SK-N-SH (cell line): Measurements from ENCODE around the gene PARD3. TPM values are rescaled to one million over a fixed set of nuclear protein-coding genes. Genes with fewer than 3 reads are reported as not detected.

Experiments
- CTCF ChIA-PET: fragments of 300-600, 350-600 bp; formaldehyde crosslinking; extraction: SDS; loops from one replicate; lab custom pipeline; 2021; lab: Yijun Ruan, JAX
- POLR2A ChIA-PET: fragments of 350-600 bp; sonication (Branson Sonifier 250); formaldehyde crosslinking; extraction: SDS; loops from one replicate; lab custom pipeline; 2020; ENCODE audit warnings: antibody characterized with exemption, inconsistent platforms; lab: Yijun Ruan, JAX
- DNase-seq: peaks from one replicate; pipeline ENCODE4 v3.0.0; 2012
- H2AFZ ChIP-seq: fragments of 200-600 bp; sonication (generic); 2 replicates; pipeline ENCODE4 v1.8.1; 2016; ENCODE audit warnings: antibody characterized with exemption, mild to moderate bottlenecking, low read depth
- H3F3A ChIP-seq: fragments of 200-600 bp; sonication (generic); replicated peaks from 2 replicates; pipeline ENCODE3; 2016; ENCODE audit warnings: antibody characterized with exemption, mild to moderate bottlenecking; ENCODE audit not compliant: insufficient read depth
- H3K27ac ChIP-seq, 2 experiments: fragments of 200-500 bp in 1 of 2; fragments of 200-600 bp in 1 of 2; sonication (Bioruptor generic) in 1 of 2; sonication (generic), shearing (Covaris generic) in 1 of 2; 2 replicates each; pipeline versions ENCODE4 v1.5.1 to v1.6.1; 2014 to 2016; ENCODE audit warnings: low read depth in 2 of 2, inconsistent platforms in 1 of 2, low read length in 1 of 2, mild to moderate bottlenecking in 1 of 2, mixed read lengths in 1 of 2
- H3K27me3 ChIP-seq: fragments of 200-600 bp; sonication (generic), shearing (Covaris generic); 2 replicates; pipeline ENCODE4 v1.6.1; 2016; ENCODE audit warnings: mixed run types; ENCODE audit not compliant: insufficient read depth
- H3K36me3 ChIP-seq, 2 experiments: fragments of 200-500 bp in 1 of 2; fragments of 200-600 bp in 1 of 2; sonication (Bioruptor generic) in 1 of 2; sonication (generic) in 1 of 2; replicated peaks in 1 of 2; 2 replicates each; pipeline versions ENCODE3 to v1.5.1; 2014 to 2016; ENCODE audit warnings: low read length in 1 of 2, mild to moderate bottlenecking in 1 of 2; ENCODE audit not compliant: insufficient read depth in 2 of 2, control insufficient read depth in 1 of 2
- H3K4me1 ChIP-seq, 2 experiments: fragments of 200-500 bp in 1 of 2; fragments of 200-600 bp in 1 of 2; sonication (Bioruptor generic) in 1 of 2; sonication (generic), shearing (Covaris generic) in 1 of 2; 2 replicates each; pipeline versions ENCODE4 v1.5.1 to v1.6.1; 2014 to 2016; ENCODE audit warnings: low read depth in 1 of 2, low read length in 1 of 2, mixed run types in 1 of 2; ENCODE audit not compliant: insufficient read depth in 2 of 2, control insufficient read depth in 1 of 2
- H3K4me2 ChIP-seq: fragments of 200-600 bp; sonication (generic), shearing (Covaris generic); 2 replicates; pipeline ENCODE4 v1.6.1; 2017; ENCODE audit warnings: mixed run types
- H3K4me3 ChIP-seq, 2 experiments: fragments of 200-500 bp in 1 of 2; fragments of 200-600 bp in 1 of 2; sonication (Bioruptor generic) in 1 of 2; sonication (generic), shearing (Covaris generic) in 1 of 2; 2 replicates each; pipeline versions ENCODE4 v1.5.1 to v1.8.1; 2014 to 2016; ENCODE audit warnings: low read depth in 2 of 2, inconsistent platforms in 1 of 2, low read length in 1 of 2, mild to moderate bottlenecking in 1 of 2, mixed read lengths in 1 of 2, moderate library complexity in 1 of 2
- H3K79me2 ChIP-seq: fragments of 200-600 bp; sonication (generic); 2 replicates; pipeline ENCODE4 v1.8.1; 2017; ENCODE audit warnings: mild to moderate bottlenecking; ENCODE audit not compliant: insufficient read depth
- H3K9ac ChIP-seq: fragments of 200-600 bp; sonication (generic); 2 replicates; pipeline ENCODE4 v1.6.1; 2017; ENCODE audit warnings: mixed run types
- H3K9me2 ChIP-seq: fragments of 200-600 bp; sonication (generic); 2 replicates; pipeline ENCODE4 v1.6.1; 2017; ENCODE audit warnings: mixed run types
- H3K9me3 ChIP-seq: fragments of 200-600 bp; sonication (generic); 2 replicates; pipeline ENCODE4 v1.6.1; 2017; ENCODE audit warnings: mixed run types, mild to moderate bottlenecking, moderate library complexity
- H4K20me1 ChIP-seq: fragments of 200-600 bp; sonication (generic); 2 replicates; pipeline ENCODE4 v1.6.1; 2017; ENCODE audit warnings: mild to moderate bottlenecking, mixed run types; ENCODE audit not compliant: insufficient read depth
- CHD2 ChIP-seq: fragments of 150-350 bp; IDR thresholded peaks from 2 replicates; pipeline ENCODE4 v1.6.1; 2018; ENCODE audit warnings: low read length; ENCODE audit not compliant: partially characterized antibody
- ELF1 ChIP-seq: IDR thresholded peaks from 2 replicates; pipeline ENCODE4 v1.4.0; 2012
- FOSL2 ChIP-seq: IDR thresholded peaks from 2 replicates; pipeline ENCODE4 v1.4.0; 2012; ENCODE audit warnings: low read depth, mild to moderate bottlenecking, moderate library complexity, borderline replicate concordance
- GABPA ChIP-seq: IDR thresholded peaks from 2 replicates; pipeline ENCODE4 v1.4.0; 2012; ENCODE audit warnings: low read depth, mild to moderate bottlenecking
- JUND ChIP-seq: IDR thresholded peaks from 2 replicates; pipeline ENCODE4 v1.4.0; 2012
- MEF2A ChIP-seq: IDR thresholded peaks from 2 replicates; pipeline ENCODE4 v1.4.0; 2012; ENCODE audit warnings: low read depth, borderline replicate concordance
- MXI1 ChIP-seq: IDR thresholded peaks from 2 replicates; pipeline ENCODE4 v1.6.1; 2012; ENCODE audit warnings: mild to moderate bottlenecking, low read depth, low read length, improper control_type of control experiment
- NRF1 ChIP-seq: IDR thresholded peaks from 2 replicates; pipeline ENCODE4 v1.6.1; 2012; ENCODE audit warnings: low read depth, mild to moderate bottlenecking, low read length
- POLR2AphosphoS5 ChIP-seq: IDR thresholded peaks from 2 replicates; pipeline ENCODE4 v1.6.1; 2012; ENCODE audit warnings: low read depth, low read length
- RAD21 ChIP-seq: IDR thresholded peaks from 2 replicates; pipeline ENCODE4 v1.6.1; 2012; ENCODE audit warnings: mild to moderate bottlenecking, low read length
- RCOR1 ChIP-seq: fragments of 150-350 bp; IDR thresholded peaks from 2 replicates; pipeline ENCODE4 v1.6.1; 2017; ENCODE audit warnings: antibody characterized with exemption, low read length
- SIN3A ChIP-seq: IDR thresholded peaks from 2 replicates; pipeline ENCODE4 v1.6.1; 2012; ENCODE audit warnings: low read depth, mild to moderate bottlenecking, low read length, moderate library complexity, borderline replicate concordance
- SMC3 ChIP-seq: IDR thresholded peaks from 2 replicates; pipeline ENCODE4 v1.6.1; 2012; ENCODE audit warnings: low read depth, low read length, improper control_type of control experiment
- TCF12 ChIP-seq: IDR thresholded peaks from 2 replicates; pipeline ENCODE4 v1.4.0; 2012
- WGBS: methylation state at CpG from one replicate; pipeline ENCODE4 v1.1.6; 2017; ENCODE audit warnings: low lambda C conversion rate; 5-methylcytosine and 5-hydroxymethylcytosine counted together
- polyA plus RNA-seq, 3 experiments: library from polyadenylated mRNA; depleted of rRNA; stranded (reverse); fragments of >200 nt; gene quantifications; 2 replicates each; pipeline ENCODE4 v1.2.3, GENCODE V29; 2012
- TF ChIP-seq, protein P1 (sequence below): IDR thresholded peaks from 2 replicates; pipeline ENCODE4 v1.6.1; 2012; ENCODE audit warnings: mild to moderate bottlenecking, low read depth, low read length, moderate library complexity
- TF ChIP-seq, protein P2 (sequence below): IDR thresholded peaks from 2 replicates; pipeline ENCODE4; 2012
- TF ChIP-seq, protein P3 (sequence below): fragments of 150-350 bp; IDR thresholded peaks from 2 replicates; pipeline ENCODE4 v1.6.1; 2017; ENCODE audit warnings: antibody characterized with exemption, low read length, low read depth, borderline replicate concordance
- TF ChIP-seq, protein P4 (sequence below): IDR thresholded peaks from 2 replicates; pipeline ENCODE4 v1.4.0; 2012; ENCODE audit warnings: low read depth, borderline replicate concordance
- TF ChIP-seq, protein P5 (sequence below): fragments of 150-350 bp; IDR thresholded peaks from 2 replicates; pipeline ENCODE4 v1.6.1; 2016; ENCODE audit warnings: mild to moderate bottlenecking, low read depth, low read length
- TF ChIP-seq, protein P6 (sequence below): IDR thresholded peaks from 2 replicates; pipeline ENCODE4 v1.4.0; 2012; ENCODE audit warnings: low read depth, borderline replicate concordance

Gene PARD3
- polyA plus RNA-seq, 1 of the 3 experiments (the other 2 are of a cell fraction) = 29.4 TPM

DNA sequence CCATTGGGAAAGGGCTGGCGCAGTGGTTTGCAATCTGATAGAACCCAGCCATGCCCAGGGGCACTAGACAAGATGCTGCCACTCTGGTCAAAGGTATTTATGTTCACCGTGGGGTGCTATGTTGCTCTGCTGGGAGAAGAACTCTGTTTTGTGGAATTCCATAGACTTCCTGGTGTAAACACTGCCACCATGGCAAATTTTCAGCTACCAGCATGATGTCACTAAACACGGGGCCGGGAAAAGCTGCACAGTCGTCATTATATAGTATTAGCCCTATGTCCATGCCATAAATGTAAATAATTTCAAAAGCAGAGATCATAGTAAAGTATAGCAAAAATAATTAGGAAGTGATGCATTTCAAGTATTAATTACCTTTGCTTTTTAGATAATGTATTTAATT lies 500.6 kb downstream of the PARD3 start:
- POLR2A ChIA-PET = no interaction called here
- 92% methylated on average over 5 of the region's 5 CpGs for WGBS
- DNase-seq = no peak

DNA sequence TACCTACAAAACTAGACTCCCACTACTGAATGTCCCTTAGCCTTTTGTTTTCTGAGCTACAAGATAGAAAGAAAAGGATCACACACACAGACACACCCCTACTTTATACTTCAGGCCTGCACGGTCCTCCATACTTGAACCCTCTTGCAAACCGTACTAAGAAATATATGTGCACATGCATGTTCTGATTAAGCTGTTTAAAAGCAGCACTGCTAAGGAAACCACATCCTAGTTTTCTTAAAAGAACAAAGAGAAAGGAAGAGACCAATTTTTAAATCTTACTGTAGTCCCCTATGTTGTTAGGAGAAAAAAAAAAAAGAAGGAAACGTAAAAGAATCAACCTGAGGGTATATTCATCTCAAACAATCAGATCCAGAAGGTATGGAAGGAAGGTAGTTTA lies 501.2 kb downstream of the PARD3 start:
- Histone ChIP-seq H3K27ac (no peak overlapping the region), H2AFZ (no peak overlapping the region), H3K4me3 (no peak overlapping the region), H3K4me2 (no peak overlapping the region), H3K27me3 (no peaks in the 10 kb centered on the region), H3F3A (no peaks in the 10 kb centered on the region), H3K9me3 (no peaks in the 10 kb centered on the region), H3K36me3 (peaks cover 7 to 20% of the 10 kb centered on the region in 2 experiments), H3K79me2 (no peaks in the 10 kb centered on the region), H3K4me1 (peaks cover 0 to 7% of the 10 kb centered on the region in 2 experiments; a peak in 3 of 4 replicates), H3K9ac (no peak overlapping the region), H4K20me1 (no peaks in the 10 kb centered on the region), H3K9me2 (no peaks in the 10 kb centered on the region)
- ChIA-PET POLR2A (no interaction called here), CTCF (interaction anchor here (0.6 to 1.9 kb wide), 2 partner anchors 96 to 324 kb away, joined by 3 to 7 read pairs; no protein-coding TSS in a partner anchor)
- 82% methylated on average over 3 of the region's 3 CpGs for WGBS
- no peak for DNase-seq
- TF ChIP-seq SIN3A = no peak
- TF ChIP-seq TCF12 = no peak
- TF ChIP-seq, protein P1, sequence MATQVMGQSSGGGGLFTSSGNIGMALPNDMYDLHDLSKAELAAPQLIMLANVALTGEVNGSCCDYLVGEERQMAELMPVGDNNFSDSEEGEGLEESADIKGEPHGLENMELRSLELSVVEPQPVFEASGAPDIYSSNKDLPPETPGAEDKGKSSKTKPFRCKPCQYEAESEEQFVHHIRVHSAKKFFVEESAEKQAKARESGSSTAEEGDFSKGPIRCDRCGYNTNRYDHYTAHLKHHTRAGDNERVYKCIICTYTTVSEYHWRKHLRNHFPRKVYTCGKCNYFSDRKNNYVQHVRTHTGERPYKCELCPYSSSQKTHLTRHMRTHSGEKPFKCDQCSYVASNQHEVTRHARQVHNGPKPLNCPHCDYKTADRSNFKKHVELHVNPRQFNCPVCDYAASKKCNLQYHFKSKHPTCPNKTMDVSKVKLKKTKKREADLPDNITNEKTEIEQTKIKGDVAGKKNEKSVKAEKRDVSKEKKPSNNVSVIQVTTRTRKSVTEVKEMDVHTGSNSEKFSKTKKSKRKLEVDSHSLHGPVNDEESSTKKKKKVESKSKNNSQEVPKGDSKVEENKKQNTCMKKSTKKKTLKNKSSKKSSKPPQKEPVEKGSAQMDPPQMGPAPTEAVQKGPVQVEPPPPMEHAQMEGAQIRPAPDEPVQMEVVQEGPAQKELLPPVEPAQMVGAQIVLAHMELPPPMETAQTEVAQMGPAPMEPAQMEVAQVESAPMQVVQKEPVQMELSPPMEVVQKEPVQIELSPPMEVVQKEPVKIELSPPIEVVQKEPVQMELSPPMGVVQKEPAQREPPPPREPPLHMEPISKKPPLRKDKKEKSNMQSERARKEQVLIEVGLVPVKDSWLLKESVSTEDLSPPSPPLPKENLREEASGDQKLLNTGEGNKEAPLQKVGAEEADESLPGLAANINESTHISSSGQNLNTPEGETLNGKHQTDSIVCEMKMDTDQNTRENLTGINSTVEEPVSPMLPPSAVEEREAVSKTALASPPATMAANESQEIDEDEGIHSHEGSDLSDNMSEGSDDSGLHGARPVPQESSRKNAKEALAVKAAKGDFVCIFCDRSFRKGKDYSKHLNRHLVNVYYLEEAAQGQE = no peak
- TF ChIP-seq, protein P2, sequence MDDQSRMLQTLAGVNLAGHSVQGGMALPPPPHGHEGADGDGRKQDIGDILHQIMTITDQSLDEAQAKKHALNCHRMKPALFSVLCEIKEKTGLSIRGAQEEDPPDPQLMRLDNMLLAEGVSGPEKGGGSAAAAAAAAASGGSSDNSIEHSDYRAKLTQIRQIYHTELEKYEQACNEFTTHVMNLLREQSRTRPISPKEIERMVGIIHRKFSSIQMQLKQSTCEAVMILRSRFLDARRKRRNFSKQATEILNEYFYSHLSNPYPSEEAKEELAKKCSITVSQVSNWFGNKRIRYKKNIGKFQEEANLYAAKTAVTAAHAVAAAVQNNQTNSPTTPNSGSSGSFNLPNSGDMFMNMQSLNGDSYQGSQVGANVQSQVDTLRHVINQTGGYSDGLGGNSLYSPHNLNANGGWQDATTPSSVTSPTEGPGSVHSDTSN = no peak
- TF ChIP-seq, protein P3, sequence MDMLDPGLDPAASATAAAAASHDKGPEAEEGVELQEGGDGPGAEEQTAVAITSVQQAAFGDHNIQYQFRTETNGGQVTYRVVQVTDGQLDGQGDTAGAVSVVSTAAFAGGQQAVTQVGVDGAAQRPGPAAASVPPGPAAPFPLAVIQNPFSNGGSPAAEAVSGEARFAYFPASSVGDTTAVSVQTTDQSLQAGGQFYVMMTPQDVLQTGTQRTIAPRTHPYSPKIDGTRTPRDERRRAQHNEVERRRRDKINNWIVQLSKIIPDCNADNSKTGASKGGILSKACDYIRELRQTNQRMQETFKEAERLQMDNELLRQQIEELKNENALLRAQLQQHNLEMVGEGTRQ = no peak
- TF ChIP-seq, protein P4, sequence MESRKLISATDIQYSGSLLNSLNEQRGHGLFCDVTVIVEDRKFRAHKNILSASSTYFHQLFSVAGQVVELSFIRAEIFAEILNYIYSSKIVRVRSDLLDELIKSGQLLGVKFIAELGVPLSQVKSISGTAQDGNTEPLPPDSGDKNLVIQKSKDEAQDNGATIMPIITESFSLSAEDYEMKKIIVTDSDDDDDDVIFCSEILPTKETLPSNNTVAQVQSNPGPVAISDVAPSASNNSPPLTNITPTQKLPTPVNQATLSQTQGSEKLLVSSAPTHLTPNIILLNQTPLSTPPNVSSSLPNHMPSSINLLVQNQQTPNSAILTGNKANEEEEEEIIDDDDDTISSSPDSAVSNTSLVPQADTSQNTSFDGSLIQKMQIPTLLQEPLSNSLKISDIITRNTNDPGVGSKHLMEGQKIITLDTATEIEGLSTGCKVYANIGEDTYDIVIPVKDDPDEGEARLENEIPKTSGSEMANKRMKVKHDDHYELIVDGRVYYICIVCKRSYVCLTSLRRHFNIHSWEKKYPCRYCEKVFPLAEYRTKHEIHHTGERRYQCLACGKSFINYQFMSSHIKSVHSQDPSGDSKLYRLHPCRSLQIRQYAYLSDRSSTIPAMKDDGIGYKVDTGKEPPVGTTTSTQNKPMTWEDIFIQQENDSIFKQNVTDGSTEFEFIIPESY = no peak
- TF ChIP-seq RAD21 = no peak
- no peak for TF ChIP-seq CHD2
- TF ChIP-seq MXI1 = no peak
- TF ChIP-seq, protein P5, sequence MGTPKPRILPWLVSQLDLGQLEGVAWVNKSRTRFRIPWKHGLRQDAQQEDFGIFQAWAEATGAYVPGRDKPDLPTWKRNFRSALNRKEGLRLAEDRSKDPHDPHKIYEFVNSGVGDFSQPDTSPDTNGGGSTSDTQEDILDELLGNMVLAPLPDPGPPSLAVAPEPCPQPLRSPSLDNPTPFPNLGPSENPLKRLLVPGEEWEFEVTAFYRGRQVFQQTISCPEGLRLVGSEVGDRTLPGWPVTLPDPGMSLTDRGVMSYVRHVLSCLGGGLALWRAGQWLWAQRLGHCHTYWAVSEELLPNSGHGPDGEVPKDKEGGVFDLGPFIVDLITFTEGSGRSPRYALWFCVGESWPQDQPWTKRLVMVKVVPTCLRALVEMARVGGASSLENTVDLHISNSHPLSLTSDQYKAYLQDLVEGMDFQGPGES = no peak
- TF ChIP-seq ELF1 = no peak
- no peak for TF ChIP-seq JUND
- TF ChIP-seq RCOR1 = no peak
- no peak for TF ChIP-seq SMC3
- TF ChIP-seq POLR2AphosphoS5 = no peak

More for the DNA sequence above, 500.6 kb downstream of the PARD3 start:
- Histone ChIP-seq H4K20me1 (no peaks in the 10 kb centered on the region), H3K9ac (no peak overlapping the region), H3K4me2 (no peak overlapping the region), H3K36me3 (peaks cover 7 to 20% of the 10 kb centered on the region in 2 experiments), H3K9me2 (no peaks in the 10 kb centered on the region), H3K27ac (no peak overlapping the region), H3K4me1 (peaks cover 4 to 11% of the 10 kb centered on the region in 2 experiments), H3F3A (peaks cover 4% of the 10 kb centered on the region), H3K27me3 (no peaks in the 10 kb centered on the region), H3K4me3 (no peak overlapping the region), H2AFZ (no peak overlapping the region), H3K79me2 (no peaks in the 10 kb centered on the region), H3K9me3 (no peaks in the 10 kb centered on the region)
- CTCF ChIA-PET = interaction anchor here (1.9 kb wide), 1 partner anchor 324 kb away, joined by 7 read pairs; no protein-coding TSS in a partner anchor
- TF ChIP-seq MEF2A = no peak
- no peak for TF ChIP-seq SIN3A
- no peak for TF ChIP-seq GABPA
- no peak for TF ChIP-seq RAD21
- TF ChIP-seq FOSL2 = no peak
- TF ChIP-seq NRF1 = no peak
- TF ChIP-seq, protein P6, sequence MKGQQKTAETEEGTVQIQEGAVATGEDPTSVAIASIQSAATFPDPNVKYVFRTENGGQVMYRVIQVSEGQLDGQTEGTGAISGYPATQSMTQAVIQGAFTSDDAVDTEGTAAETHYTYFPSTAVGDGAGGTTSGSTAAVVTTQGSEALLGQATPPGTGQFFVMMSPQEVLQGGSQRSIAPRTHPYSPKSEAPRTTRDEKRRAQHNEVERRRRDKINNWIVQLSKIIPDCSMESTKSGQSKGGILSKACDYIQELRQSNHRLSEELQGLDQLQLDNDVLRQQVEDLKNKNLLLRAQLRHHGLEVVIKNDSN = no peak
